Right cardiac atrium (tissue), 5 donors: ENCODE data around the gene GALT. TPM values are rescaled to one million over a fixed set of nuclear protein-coding genes. Genes with fewer than 3 reads are reported as not detected.

ENCODE experiments used
- ATAC-seq, 2 donors: fragments of 200-7000 bp; cut with Tn5 transposase; one replicate each; pipeline versions ENCODE4 v1.8.0 to v1.9.1; 2020; ENCODE audit warnings: moderate library complexity in 2 of 2, mild to moderate bottlenecking in 1 of 2
- DNase-seq, 3 donors: peaks; one replicate each; pipeline ENCODE4 v3.0.0-alpha.2; 2020
- H3K27ac ChIP-seq: one replicate; pipeline ENCODE4 v1.5.1; 2013; ENCODE audit warnings: mild to moderate bottlenecking, low read length, control low read depth, moderate library complexity
- H3K27me3 ChIP-seq: one replicate; pipeline ENCODE4 v1.6.1; 2013; ENCODE audit not compliant: control insufficient read depth, insufficient read depth
- H3K4me1 ChIP-seq: one replicate; pipeline ENCODE4 v1.6.1; 2013; ENCODE audit warnings: low read length; ENCODE audit not compliant: control insufficient read depth, insufficient read depth
- H3K4me3 ChIP-seq: one replicate; pipeline ENCODE4 v1.5.1; 2013; ENCODE audit warnings: low read length, control low read depth
- H3K9me3 ChIP-seq: one replicate; pipeline ENCODE4 v1.6.1; 2013; ENCODE audit warnings: low read length; ENCODE audit not compliant: control insufficient read depth
- WGBS: extraction: QIAGEN DNeasy Blood & Tissue Kit; methylation state at CpG from one replicate; pipeline ENCODE4 v1.1.7; 2013; 5-methylcytosine and 5-hydroxymethylcytosine counted together
- intact Hi-C, 4 donors: fragments of 100-400 bp; cut with DNase I; formaldehyde crosslinking; loops; one replicate each; pipeline versions ENCODE4 v1.11.0 to v1.14.0; 2022 to 2023
- polyA plus RNA-seq: library from polyadenylated mRNA; stranded (reverse); fragments of 200-250 nt; gene quantifications from one replicate; pipeline ENCODE4 v1.2.3, GENCODE V29; 2013
- total RNA-seq, 4 donors: library from RNA; stranded (reverse); fragmentation: NEBNext Ultra II Directional; extraction: Animal tissue kit (Norgen Biotek cat#: 25700); gene quantifications; one replicate each; pipeline ENCODE4 v1.2.1, GENCODE V29; 2021
- donor health status: healthy with polysubstance abuse.
- donor health status: DM: no; HTN: yes; CAD: no.
- donor health status: DM: no; HTN: no; CAD: no.
- donor health status: DM: no; HTN: yes; CAD: no; lungs with severe emphysema.
- donor health status: DM: yes; HTN: yes; CAD: no.

GALT gene
- total and polyA plus RNA-seq, 5 donors, result 37.3 to 71.2 (median 65.7) TPM

GRCh38 chr9:34611251-34611810 is 35.1 kb upstream of the GALT start:
- ATAC-seq (peak; percentile 34 to 40), DNase-seq (peak; percentile 41 to 60 (median 59))
- H3K4me1 ChIP-seq, result peaks cover 10% of the 10 kb centered on the region
- intact Hi-C loops, result loop anchor here in 1 of 4 donors (10.0 kb wide), 1 partner anchor 277 kb away; no protein-coding TSS in a partner anchor
- H3K4me3 ChIP-seq, result peak overlapping the region; percentile 89
- no peaks in the 10 kb centered on the region for H3K9me3 ChIP-seq
- H3K27me3 ChIP-seq, result no peaks in the 10 kb centered on the region
- peak overlapping the region; percentile 97 for H3K27ac ChIP-seq
- 62% methylated on average over 10 of the region's 10 CpGs for WGBS

- intact Hi-C loops, result loop anchor here in 1 of 4 donors (10.0 kb wide), 1 partner anchor 277 kb away; no protein-coding TSS in a partner anchor
- peaks cover 10% of the 10 kb centered on the region for H3K4me1 ChIP-seq
- peak within 1 kb of the TSS; percentile 97 for H3K27ac ChIP-seq
- DNase-seq, result peak; percentile 91 to 96 (median 95)
- under 1% methylated on average over 77 of the region's 77 CpGs for WGBS
- no peaks in the 10 kb centered on the region for H3K9me3 ChIP-seq
- H3K27me3 ChIP-seq, result no peaks in the 10 kb centered on the region
- peak within 1 kb of the TSS; percentile 89 for H3K4me3 ChIP-seq
- peak; percentile 96 to 97 for ATAC-seq
Measured at GRCh38 chr9:34611811-34612787, 34.4 kb upstream of the GALT start, which contains the start of gene RPP25L. Gene RPP25L (minus strand): TSS chr9:34612097. CDS start chr9:34611296, 801 bp downstream.

DNA sequence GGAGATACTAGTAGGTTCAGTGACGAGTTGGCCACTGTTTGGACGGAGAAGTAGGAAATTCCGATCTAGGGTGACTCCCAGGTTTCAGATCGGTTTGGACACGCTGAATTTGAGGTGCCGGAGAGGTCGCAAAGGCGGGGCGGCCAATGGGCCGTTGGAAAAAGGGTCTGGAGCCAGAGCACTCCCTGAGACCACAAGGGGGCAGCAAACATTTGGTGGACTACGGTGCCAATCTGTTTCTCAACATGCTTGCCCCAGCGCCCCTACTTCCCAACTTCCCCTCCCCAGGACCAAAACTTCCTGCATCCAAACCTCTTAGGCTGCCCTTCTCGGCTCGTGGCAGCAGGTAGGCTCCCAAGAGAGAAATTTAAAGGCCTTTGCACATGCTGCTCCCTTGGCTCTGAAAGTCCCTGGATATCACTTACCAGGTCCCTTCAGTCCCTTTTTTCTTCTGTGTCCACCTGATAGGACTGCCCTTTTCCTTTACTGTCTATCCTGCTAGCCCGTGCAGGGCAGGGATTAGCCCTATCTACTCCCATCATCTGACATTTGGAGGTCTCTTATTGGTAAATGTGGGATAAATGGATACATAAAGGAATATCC is 33.6 kb upstream of the GALT start:
- DNase-seq (peak; percentile 79 to 88 (median 85)), ATAC-seq (peak; percentile 67 to 71)
- peak overlapping the region; percentile 63 for H3K27ac ChIP-seq
- WGBS, result 3% methylated on average over 15 of the region's 15 CpGs
- H3K9me3 ChIP-seq, result no peaks in the 10 kb centered on the region
- intact Hi-C loops, result loop anchor here in 1 of 4 donors (10.0 kb wide), 1 partner anchor 278 kb away; no protein-coding TSS in a partner anchor
- peaks cover 10% of the 10 kb centered on the region for H3K4me1 ChIP-seq
- peak overlapping the region; percentile 89 for H3K4me3 ChIP-seq
- no peaks in the 10 kb centered on the region for H3K27me3 ChIP-seq

DNA sequence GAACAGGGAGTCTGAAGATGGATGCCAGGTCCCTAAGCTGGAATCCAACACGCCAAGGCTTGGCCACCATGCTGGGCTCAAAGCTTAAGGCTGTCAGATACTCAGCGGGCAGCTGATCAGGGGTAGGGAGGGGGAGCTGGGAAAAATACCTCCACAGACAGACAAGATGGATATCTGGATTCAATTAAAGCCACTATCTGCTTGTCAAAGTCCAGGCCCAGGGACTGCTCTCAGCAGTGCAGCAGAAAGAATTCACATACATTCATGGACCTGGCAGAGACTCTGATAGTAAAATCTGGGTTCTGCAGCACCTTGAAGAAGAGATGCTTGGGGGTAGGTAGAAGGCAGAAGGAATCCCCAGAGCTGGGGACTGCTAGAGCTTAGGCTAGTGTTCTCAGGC is 31.3 kb upstream of the GALT start:
- no peaks in the 10 kb centered on the region for H3K27me3 ChIP-seq
- DNase-seq, result no peak
- no peak overlapping the region for H3K27ac ChIP-seq
- no peaks in the 10 kb centered on the region for H3K9me3 ChIP-seq
- intact Hi-C loops, result loop anchor here in 1 of 4 donors (10.0 kb wide), 1 partner anchor 280 kb away; no protein-coding TSS in a partner anchor
- 82% methylated on average over 2 of the region's 2 CpGs for WGBS
- ATAC-seq, result no peak
- peaks cover 15% of the 10 kb centered on the region for H3K4me1 ChIP-seq
- H3K4me3 ChIP-seq, result no peak overlapping the region

DNA sequence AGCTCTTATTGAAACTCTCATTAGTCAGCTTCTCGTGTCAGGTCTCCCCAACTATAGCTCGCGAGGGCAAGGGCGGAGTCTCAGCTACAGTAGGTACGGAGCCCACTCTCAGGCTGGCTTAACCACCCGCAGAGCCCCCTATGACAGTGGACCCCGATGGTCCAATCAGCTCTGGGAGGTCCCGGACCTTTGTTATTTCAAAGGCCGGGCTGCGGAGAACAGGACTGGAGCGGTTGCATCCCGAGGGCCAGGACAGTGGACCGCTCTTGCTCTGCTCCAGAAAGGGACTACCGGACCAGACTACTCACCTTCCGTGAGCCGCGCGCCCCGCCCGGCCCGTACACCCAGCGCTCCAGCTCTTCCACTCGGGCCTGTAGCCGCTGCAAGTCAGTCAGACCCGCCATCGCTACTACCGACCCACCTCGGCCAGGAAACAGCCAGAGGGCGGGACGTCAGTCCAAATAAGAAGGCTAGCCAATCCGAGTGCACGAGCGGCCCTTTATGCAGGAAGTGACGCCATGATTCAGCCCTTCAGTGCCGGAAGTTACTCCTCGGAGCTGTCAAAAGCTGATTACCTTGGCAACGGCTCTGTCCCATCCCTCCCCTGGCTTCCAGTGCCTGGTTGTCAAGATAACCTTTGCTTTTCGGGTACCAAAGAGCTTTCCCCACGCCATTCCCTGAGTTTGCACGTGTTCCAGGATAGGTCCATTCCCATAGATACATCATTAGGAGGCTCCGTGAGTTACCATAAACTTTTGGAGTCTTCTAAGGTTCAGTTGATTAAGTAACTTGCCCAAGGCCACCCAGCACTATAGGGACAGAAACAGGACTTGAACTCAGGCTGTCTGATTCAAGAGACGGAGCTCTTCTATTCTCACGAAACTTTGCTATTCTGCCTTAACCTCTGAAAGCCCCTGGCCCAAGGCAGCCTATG is 26.1 kb upstream of the GALT start, which contains the start of gene DCTN3:
Gene DCTN3 (minus strand): TSS at position 435 of the 934 bp plus-strand sequence. CDS start 31 bp downstream, at position 404.
- peak; percentile 97 to 98 for ATAC-seq

GRCh38 chr9:34623374-34624235 is 22.9 kb upstream of the GALT start:
- DNase-seq (no peak), ATAC-seq (no peak)
- Histone ChIP-seq H3K9me3 (no peaks in the 10 kb centered on the region), H3K27me3 (no peaks in the 10 kb centered on the region), H3K27ac (no peak overlapping the region), H3K4me3 (no peak overlapping the region), H3K4me1 (peaks cover 7% of the 10 kb centered on the region)
- WGBS, result 11% methylated on average over 63 of the region's 63 CpGs
- intact Hi-C loops, result no loop called here

More for the DNA sequence above, 26.1 kb upstream of the GALT start, which contains the start of gene DCTN3:
- H3K4me3 ChIP-seq, result peak within 1 kb of the TSS; percentile 92
- H3K9me3 ChIP-seq, result no peaks in the 10 kb centered on the region
- intact Hi-C loops, result no loop called here
- DNase-seq, result peak; percentile 95 to 97 (median 95)
- H3K27me3 ChIP-seq, result no peaks in the 10 kb centered on the region
- peaks cover 7% of the 10 kb centered on the region for H3K4me1 ChIP-seq
- 4% methylated on average over 43 of the region's 43 CpGs for WGBS
- peak within 1 kb of the TSS; percentile 2 for H3K27ac ChIP-seq

DNA sequence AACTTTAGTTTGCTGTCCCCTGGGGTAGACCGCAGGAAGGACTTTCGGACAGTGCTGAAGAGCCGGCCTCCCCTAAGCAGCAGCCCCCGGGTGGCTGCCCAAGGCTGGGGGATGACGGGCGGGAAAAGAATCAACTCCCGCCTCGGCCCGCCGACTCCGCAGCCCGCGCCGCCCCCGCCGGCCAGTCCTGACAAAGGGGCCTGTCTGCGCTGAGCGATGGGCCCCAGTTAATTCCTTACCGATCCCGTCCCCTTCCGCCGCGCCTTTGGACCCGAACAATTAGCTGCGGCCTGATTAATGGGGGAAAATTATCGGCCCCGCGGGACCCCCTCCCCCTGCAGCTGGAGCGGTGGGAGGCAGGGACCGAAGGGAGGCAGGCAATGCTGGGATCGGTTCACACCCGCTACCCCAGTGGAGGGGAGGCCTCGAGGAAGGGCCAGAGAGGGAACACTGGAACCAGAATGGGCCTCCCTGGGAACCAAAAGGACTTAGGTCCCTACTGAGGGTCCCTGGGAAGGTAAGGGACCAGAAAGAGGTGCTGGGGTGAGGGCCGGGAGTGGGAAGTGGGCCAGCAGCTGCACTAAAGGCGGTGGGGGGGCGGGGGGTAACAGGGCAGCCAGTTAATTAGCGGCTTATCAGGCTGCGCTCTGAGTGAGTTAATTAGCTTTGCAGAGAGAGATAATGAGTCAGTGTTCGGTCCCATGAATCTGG is 21.8 kb upstream of the GALT start:
- DNase-seq (no peak), ATAC-seq (no peak)
- Histone ChIP-seq H3K4me3 (no peak overlapping the region), H3K4me1 (peaks cover 4% of the 10 kb centered on the region), H3K27me3 (no peaks in the 10 kb centered on the region), H3K9me3 (no peaks in the 10 kb centered on the region), H3K27ac (no peak overlapping the region)
- intact Hi-C loops, result no loop called here
- WGBS, result 13% methylated on average over 39 of the region's 39 CpGs

- Histone ChIP-seq H3K9me3 (no peaks in the 10 kb centered on the region), H3K27me3 (no peaks in the 10 kb centered on the region), H3K27ac (no peak overlapping the region), H3K4me3 (no peak overlapping the region), H3K4me1 (peaks cover 2% of the 10 kb centered on the region)
- intact Hi-C loops, result no loop called here
- WGBS, result 65% methylated on average over 3 of the region's 3 CpGs
- no peak for ATAC-seq
- no peak for DNase-seq
Measured at GRCh38 chr9:34625186-34625486, 21.3 kb upstream of the GALT start.
